PC-9 (cell line): Measurements from ENCODE around the gene MRPL52.

Source experiments
- CTCF ChIP-seq: fragments of 200-600 bp; sonication (generic); conservative IDR thresholded peaks from 2 replicates; pipeline ENCODE4 v1.6.1; 2017; ENCODE audit warnings: mixed run types, antibody characterized with exemption, mild to moderate bottlenecking, moderate library complexity
- EZH2 ChIP-seq: fragments of 200-600 bp; sonication (generic); IDR thresholded peaks from 2 replicates; pipeline ENCODE4 v1.8.0; 2017; ENCODE audit warnings: antibody characterized with exemption, low read depth

GRCh38 chr14:22820731-22821130, 9.0 kb upstream of the MRPL52 start:
- TF ChIP-seq CTCF (no peak), EZH2 (no peak)
